Neural progenitor cell (in vitro differentiated cells): ENCODE results near the gene CUTA. TPM values are rescaled to one million over a fixed set of nuclear protein-coding genes. Genes with fewer than 3 reads are reported as not detected.

Experiments
- DNase-seq: peaks from one replicate; pipeline ENCODE4 v3.0.0-alpha.2; 2016; ENCODE audit warnings: low spot score
- H2AFZ ChIP-seq: fragments of 200-600 bp; sonication (generic); replicated peaks from 2 replicates; pipeline ENCODE4 v1.6.1; 2016; ENCODE audit warnings: antibody characterized with exemption
- H3F3A ChIP-seq: fragments of 200-600 bp; sonication (generic); 2 replicates; pipeline ENCODE4 v1.6.1; 2016; ENCODE audit warnings: antibody characterized with exemption, low read depth
- H3K27ac ChIP-seq: fragments of 200-600 bp; sonication (generic); 2 replicates; pipeline ENCODE4 v1.5.1; 2016; ENCODE audit warnings: mild to moderate bottlenecking
- H3K27me3 ChIP-seq: fragments of 200-600 bp; sonication (generic); 2 replicates; pipeline ENCODE4 v1.6.1; 2016; ENCODE audit warnings: mild to moderate bottlenecking, moderate library complexity
- H3K36me3 ChIP-seq: fragments of 200-600 bp; sonication (generic); 2 replicates; pipeline ENCODE4 v1.5.1; 2016
- H3K4me1 ChIP-seq: fragments of 200-600 bp; sonication (generic); 2 replicates; pipeline ENCODE4 v1.6.1; 2016; ENCODE audit warnings: mixed run types
- H3K4me2 ChIP-seq: fragments of 200-600 bp; sonication (generic); 2 replicates; pipeline ENCODE4 v1.6.1; 2016
- H3K4me3 ChIP-seq: fragments of 200-600 bp; sonication (generic); 2 replicates; pipeline ENCODE4 v1.5.1; 2016
- H3K79me2 ChIP-seq: fragments of 200-600 bp; sonication (generic); 2 replicates; pipeline ENCODE4 v1.6.1; 2016; ENCODE audit warnings: low read depth
- H3K9ac ChIP-seq: fragments of 200-600 bp; sonication (generic); 2 replicates; pipeline ENCODE4 v1.6.1; 2016
- H3K9me3 ChIP-seq: fragments of 200-600 bp; sonication (generic); 2 replicates; pipeline ENCODE4 v1.5.1; 2016; ENCODE audit warnings: low read depth
- H4K20me1 ChIP-seq: fragments of 200-600 bp; sonication (generic); 2 replicates; pipeline ENCODE4 v1.6.1; 2016; ENCODE audit warnings: low read depth
- H3K27ac Mint-ChIP-seq: 3 replicates; pipeline ENCODE4 v1.8.0; 2021; ENCODE audit warnings: mixed read lengths
- H3K27me3 Mint-ChIP-seq: 2 replicates; pipeline ENCODE4 v1.8.0; 2022; ENCODE audit warnings: low read depth, mild to moderate bottlenecking, inconsistent platforms, moderate library complexity, mixed read lengths; ENCODE audit not compliant: insufficient read depth
- H3K36me3 Mint-ChIP-seq: 3 replicates; pipeline ENCODE4 v1.8.0; 2021; ENCODE audit warnings: mixed read lengths
- H3K4me1 Mint-ChIP-seq: 3 replicates; pipeline ENCODE4 v1.8.0; 2021; ENCODE audit warnings: mixed read lengths
- H3K4me3 Mint-ChIP-seq: 3 replicates; pipeline ENCODE4 v1.8.0; 2021; ENCODE audit warnings: mild to moderate bottlenecking, moderate library complexity, mixed read lengths
- H3K9me3 Mint-ChIP-seq: 3 replicates; pipeline ENCODE4 v1.8.0; 2020; ENCODE audit warnings: mixed read lengths
- EZH2 ChIP-seq: fragments of 200-600 bp; sonication (generic); IDR thresholded peaks from 2 replicates; pipeline ENCODE4 v1.6.1; 2017; ENCODE audit warnings: antibody characterized with exemption, mild to moderate bottlenecking, moderate library complexity
- EZH2phosphoT487 ChIP-seq: fragments of 200-600 bp; sonication (generic); IDR thresholded peaks from 2 replicates; pipeline ENCODE4 v1.6.1; 2017; ENCODE audit warnings: antibody characterized with exemption
- total RNA-seq: library from RNA; depleted of rRNA; stranded (reverse); fragments of >200 nt; gene quantifications from 2 replicates; pipeline ENCODE4 v1.2.3, GENCODE V29; 2015; ENCODE audit warnings: low replicate concordance
- TF ChIP-seq, protein P1 (sequence below): fragments of 200-600 bp; sonication (generic); IDR thresholded peaks from 2 replicates; pipeline ENCODE4 v1.5.1; 2017; ENCODE audit warnings: antibody characterized with exemption, mild to moderate bottlenecking

CUTA gene, protein sequence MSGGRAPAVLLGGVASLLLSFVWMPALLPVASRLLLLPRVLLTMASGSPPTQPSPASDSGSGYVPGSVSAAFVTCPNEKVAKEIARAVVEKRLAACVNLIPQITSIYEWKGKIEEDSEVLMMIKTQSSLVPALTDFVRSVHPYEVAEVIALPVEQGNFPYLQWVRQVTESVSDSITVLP
- 118 and 186 TPM in 2 replicates for total RNA-seq

DNA sequence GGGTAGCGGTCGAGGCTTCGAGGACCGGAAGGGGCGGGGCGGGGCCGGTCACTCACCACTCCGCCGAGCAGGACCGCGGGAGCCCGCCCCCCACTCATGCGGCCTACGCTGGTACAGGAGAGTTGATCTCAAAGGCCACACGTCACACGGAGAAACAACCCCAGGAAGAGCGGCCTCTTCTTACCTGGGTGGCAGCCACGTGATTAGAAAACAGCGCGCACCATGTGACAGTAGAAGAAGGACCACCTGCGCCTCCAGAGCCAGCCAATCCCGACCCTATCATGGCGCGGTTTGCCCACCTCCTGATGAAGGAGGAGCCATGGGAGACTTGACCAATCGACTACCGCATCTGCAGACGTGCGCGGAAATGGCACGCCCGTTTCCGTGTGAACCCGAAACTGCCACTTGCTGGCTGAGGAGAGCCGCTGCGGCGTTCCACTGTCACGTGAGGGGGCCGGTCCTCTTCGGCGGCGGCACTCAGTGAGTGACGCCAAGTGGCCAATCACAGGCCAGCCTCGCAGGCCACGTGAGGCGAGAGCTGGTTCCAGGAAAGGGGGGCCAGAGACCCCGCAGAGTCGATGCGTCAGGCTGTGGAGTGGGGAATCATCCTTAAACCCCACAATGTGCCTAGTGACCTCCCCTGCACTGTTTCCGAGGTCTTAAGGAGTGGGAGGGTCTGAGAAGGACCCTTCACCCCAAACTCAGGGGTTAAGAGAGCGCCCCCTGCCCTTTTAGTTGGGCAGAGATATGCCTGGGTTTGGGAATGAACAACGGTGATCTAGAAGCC, at the start of gene CUTA:
Gene CUTA, minus strand, starts transcription at position 205 of the 787 bp plus-strand sequence. Its CDS starts 107 bp downstream, at position 98.
- peak within 1 kb of the TSS; percentile 88 for H3K4me2 ChIP-seq
- H3K27me3 ChIP-seq = no peaks in the 10 kb centered on the region
- Mint-ChIP-seq H3K9me3 (no peaks in the 10 kb centered on the region), H3K4me1 (peaks cover 64% of the 10 kb centered on the region), H3K27me3 (peaks cover 4% of the 10 kb centered on the region), H3K27ac (peak within 1 kb of the TSS; percentile 96), H3K36me3 (peaks cover 19% of the 10 kb centered on the region), H3K4me3 (peak within 1 kb of the TSS; percentile 96)
- peak within 1 kb of the TSS; percentile 67 for H3K9ac ChIP-seq
- H2AFZ ChIP-seq = peak within 1 kb of the TSS; percentile 70
- DNase-seq = peak; percentile 99
- H3K9me3 ChIP-seq = no peaks in the 10 kb centered on the region
- H4K20me1 ChIP-seq = peaks cover 20% of the 10 kb centered on the region
- TF ChIP-seq, protein P1, sequence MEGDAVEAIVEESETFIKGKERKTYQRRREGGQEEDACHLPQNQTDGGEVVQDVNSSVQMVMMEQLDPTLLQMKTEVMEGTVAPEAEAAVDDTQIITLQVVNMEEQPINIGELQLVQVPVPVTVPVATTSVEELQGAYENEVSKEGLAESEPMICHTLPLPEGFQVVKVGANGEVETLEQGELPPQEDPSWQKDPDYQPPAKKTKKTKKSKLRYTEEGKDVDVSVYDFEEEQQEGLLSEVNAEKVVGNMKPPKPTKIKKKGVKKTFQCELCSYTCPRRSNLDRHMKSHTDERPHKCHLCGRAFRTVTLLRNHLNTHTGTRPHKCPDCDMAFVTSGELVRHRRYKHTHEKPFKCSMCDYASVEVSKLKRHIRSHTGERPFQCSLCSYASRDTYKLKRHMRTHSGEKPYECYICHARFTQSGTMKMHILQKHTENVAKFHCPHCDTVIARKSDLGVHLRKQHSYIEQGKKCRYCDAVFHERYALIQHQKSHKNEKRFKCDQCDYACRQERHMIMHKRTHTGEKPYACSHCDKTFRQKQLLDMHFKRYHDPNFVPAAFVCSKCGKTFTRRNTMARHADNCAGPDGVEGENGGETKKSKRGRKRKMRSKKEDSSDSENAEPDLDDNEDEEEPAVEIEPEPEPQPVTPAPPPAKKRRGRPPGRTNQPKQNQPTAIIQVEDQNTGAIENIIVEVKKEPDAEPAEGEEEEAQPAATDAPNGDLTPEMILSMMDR = peak; percentile 68
- TF ChIP-seq EZH2 = no peak
- TF ChIP-seq EZH2phosphoT487 = no peak
- H3K36me3 ChIP-seq = no peaks in the 10 kb centered on the region
- H3K79me2 ChIP-seq = peaks cover 66% of the 10 kb centered on the region
- peaks cover 33% of the 10 kb centered on the region for H3K4me1 ChIP-seq
- H3K27ac ChIP-seq = peak within 1 kb of the TSS; percentile 84
- H3K4me3 ChIP-seq = peak within 1 kb of the TSS; percentile 84
- peaks cover 42% of the 10 kb centered on the region for H3F3A ChIP-seq

DNA sequence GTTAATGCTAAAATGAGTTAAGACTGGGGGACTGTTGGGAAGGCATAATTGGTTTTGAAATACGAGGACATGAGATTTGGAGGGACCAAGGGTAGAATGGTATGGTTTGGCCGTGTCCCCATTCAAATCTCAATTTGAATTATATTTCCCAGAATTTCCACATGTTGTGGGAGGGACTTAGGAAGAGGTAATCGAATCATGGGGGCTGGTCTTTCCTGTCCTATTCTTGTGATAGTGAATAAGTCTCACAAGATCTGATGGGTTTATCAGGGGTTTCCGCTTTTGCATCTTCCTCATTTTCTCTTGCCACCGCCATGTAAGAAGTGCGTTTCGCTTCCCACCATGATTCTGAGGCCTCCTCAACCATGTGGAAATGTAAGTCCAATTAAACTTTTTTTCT, 49.2 kb upstream of the CUTA start:
- Histone ChIP-seq H3K9ac (no peak overlapping the region), H3K27me3 (no peaks in the 10 kb centered on the region), H3K79me2 (no peaks in the 10 kb centered on the region), H3F3A (no peaks in the 10 kb centered on the region), H3K4me3 (no peak overlapping the region), H3K36me3 (no peaks in the 10 kb centered on the region), H3K27ac (no peak overlapping the region), H2AFZ (no peak overlapping the region), H3K4me1 (no peaks in the 10 kb centered on the region), H4K20me1 (no peaks in the 10 kb centered on the region), H3K9me3 (no peaks in the 10 kb centered on the region), H3K4me2 (no peak overlapping the region)
- Mint-ChIP-seq H3K4me3 (no peak overlapping the region), H3K9me3 (peaks cover 14% of the 10 kb centered on the region), H3K27ac (no peak overlapping the region), H3K4me1 (no peaks in the 10 kb centered on the region), H3K27me3 (peaks cover 7% of the 10 kb centered on the region), H3K36me3 (no peaks in the 10 kb centered on the region)
- no peak for DNase-seq
- TF ChIP-seq EZH2phosphoT487 (no peak), EZH2 (no peak)
- TF ChIP-seq, protein P1 = no peak

DNA sequence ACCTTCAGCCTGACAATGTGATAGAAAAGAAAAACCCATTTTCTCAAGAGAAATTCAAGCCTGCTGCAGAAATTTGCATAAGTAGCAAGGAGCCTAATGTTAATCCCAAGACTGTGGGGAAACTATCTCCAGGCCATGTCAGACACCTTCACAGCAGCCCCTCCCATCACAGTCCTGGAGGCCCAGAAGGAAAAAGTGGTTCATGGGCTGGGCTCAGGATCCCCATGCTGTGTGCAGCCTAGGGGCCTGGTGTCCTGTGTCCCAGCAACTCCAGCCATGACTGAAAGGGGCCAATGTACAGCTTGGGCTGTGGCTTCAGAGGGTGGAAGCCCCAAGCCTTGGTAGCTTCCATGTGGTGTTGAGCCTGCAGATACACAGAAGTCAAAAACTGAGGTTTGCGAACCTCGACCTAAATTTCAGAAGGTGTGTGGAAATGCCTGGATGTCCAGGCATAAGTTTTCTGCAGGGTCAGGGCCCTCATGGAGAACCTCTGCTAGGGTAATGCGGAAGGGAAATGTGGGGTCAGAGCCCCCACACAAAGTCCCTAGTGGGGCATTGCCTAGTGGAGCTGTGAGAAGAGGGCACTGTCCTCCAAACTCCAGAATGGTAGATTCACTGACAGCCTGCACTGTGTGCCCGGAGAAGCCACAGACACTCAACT, 48.3 kb upstream of the CUTA start:
- no peaks in the 10 kb centered on the region for H3F3A ChIP-seq
- TF ChIP-seq EZH2 = no peak
- peaks cover 7% of the 10 kb centered on the region for H3K27me3 Mint-ChIP-seq
- no peaks in the 10 kb centered on the region for H3K36me3 ChIP-seq
- H3K4me1 Mint-ChIP-seq = no peaks in the 10 kb centered on the region
- no peak for DNase-seq
- H3K36me3 Mint-ChIP-seq = no peaks in the 10 kb centered on the region
- H3K27ac Mint-ChIP-seq = no peak overlapping the region
- H3K27ac ChIP-seq = no peak overlapping the region
- no peak overlapping the region for H3K4me2 ChIP-seq
- H3K4me1 ChIP-seq = no peaks in the 10 kb centered on the region
- H3K9me3 ChIP-seq = no peaks in the 10 kb centered on the region
- H3K4me3 ChIP-seq = no peak overlapping the region
- no peaks in the 10 kb centered on the region for H3K27me3 ChIP-seq
- H3K9ac ChIP-seq = no peak overlapping the region
- H4K20me1 ChIP-seq = no peaks in the 10 kb centered on the region
- H3K9me3 Mint-ChIP-seq = peaks cover 14% of the 10 kb centered on the region
- H3K79me2 ChIP-seq = no peaks in the 10 kb centered on the region
- H2AFZ ChIP-seq = no peak overlapping the region
- no peak overlapping the region for H3K4me3 Mint-ChIP-seq
